Muscle layer of colon (tissue), 2 donors: Measurements from ENCODE around the gene GPC5.
"Not testable (repeated sequence)": the region's sequence is repeated elsewhere in the genome, so short reads cannot be mapped to it uniquely, and the experiment has no call there.

Experiments used
- H3K27ac ChIP-seq: one replicate; pipeline ENCODE4 v1.7.0; 2013; ENCODE audit warnings: low read depth, mild to moderate bottlenecking, low read length, moderate library complexity
- H3K27me3 ChIP-seq, 2 donors: one replicate each; pipeline ENCODE4 v1.7.0; 2013; ENCODE audit warnings: low read length in 2 of 2, mild to moderate bottlenecking in 2 of 2; ENCODE audit not compliant: insufficient read depth in 2 of 2, control insufficient read depth in 1 of 2
- H3K36me3 ChIP-seq: one replicate; pipeline ENCODE4 v1.7.0; 2013; ENCODE audit warnings: mild to moderate bottlenecking, low read length; ENCODE audit not compliant: insufficient read depth
- H3K4me1 ChIP-seq: one replicate; pipeline ENCODE4 v1.7.0; 2013; ENCODE audit warnings: mild to moderate bottlenecking, low read length; ENCODE audit not compliant: insufficient read depth
- H3K4me3 ChIP-seq, 2 donors: one replicate each; pipeline ENCODE4 v1.7.0; 2013; ENCODE audit warnings: low read length in 2 of 2, low read depth in 1 of 2, mild to moderate bottlenecking in 1 of 2, moderate library complexity in 1 of 2
- H3K9ac ChIP-seq: one replicate; pipeline ENCODE4 v1.7.0; 2013; ENCODE audit warnings: low read length
- H3K9me3 ChIP-seq: one replicate; pipeline ENCODE4 v1.7.0; 2013; ENCODE audit warnings: mild to moderate bottlenecking, low read length
- donor health status: abdominal sarcoma.
- donor health status: Adenocarcinoma of cecum.

Gene GPC5

GRCh38 chr13:91398413-91399188, at the start of gene GPC5:
GPC5 (plus strand) TSS chr13:91398621.
- Histone ChIP-seq H3K27me3 (peaks cover 0 to 41% of the 10 kb centered on the region in 2 donors), H3K27ac (no peak within 1 kb of the TSS)

DNA sequence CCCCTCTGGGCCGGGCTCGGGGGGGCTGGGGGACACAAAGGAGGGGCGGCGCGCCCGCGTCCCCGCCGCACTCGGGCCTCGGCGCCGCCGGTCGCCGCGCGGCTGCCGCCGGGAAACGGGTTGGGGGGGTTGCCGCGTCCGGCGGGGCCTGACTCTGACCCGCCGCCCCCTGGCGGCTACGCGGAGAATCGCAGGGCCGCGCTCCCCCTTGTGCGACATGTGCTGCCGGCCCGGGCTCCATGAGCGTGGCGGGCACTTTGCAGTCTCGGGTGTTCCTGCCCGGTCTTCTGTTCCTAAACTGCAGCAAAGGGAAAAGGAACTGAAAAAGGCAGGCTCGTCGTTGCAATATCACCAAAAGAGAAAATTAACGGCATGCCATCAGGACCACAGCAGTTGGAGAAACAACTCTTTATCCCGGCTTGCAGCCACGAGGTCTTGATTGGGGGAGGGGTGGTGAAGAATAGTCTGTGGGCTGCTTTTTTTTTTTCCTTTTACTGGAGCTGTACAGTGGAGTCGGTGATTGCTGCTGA, 49.5 kb upstream of the GPC5 start:
- Histone ChIP-seq H3K4me1 (peaks cover 33% of the 10 kb centered on the region), H3K9ac (no peak overlapping the region), H3K27ac (peak overlapping the region; percentile 73)

More at GRCh38 chr13:91398413-91399188, at the start of gene GPC5:
- H3K4me3 ChIP-seq = peak within 1 kb of the TSS; percentile 11 to 53
- no peaks in the 10 kb centered on the region for H3K36me3 ChIP-seq
- peaks cover 5% of the 10 kb centered on the region for H3K4me1 ChIP-seq
- no peaks in the 10 kb centered on the region for H3K9me3 ChIP-seq
- H3K9ac ChIP-seq = no peak within 1 kb of the TSS

GRCh38 chr13:91349992-91350911, 48.2 kb upstream of the GPC5 start:
- H3K27me3 ChIP-seq = no peaks in the 10 kb centered on the region
- H3K36me3 ChIP-seq = peaks cover 33% of the 10 kb centered on the region
- H3K9ac ChIP-seq = no peak overlapping the region
- H3K4me3 ChIP-seq = no peak overlapping the region
- no peaks in the 10 kb centered on the region for H3K9me3 ChIP-seq
- peaks cover 36% of the 10 kb centered on the region for H3K4me1 ChIP-seq
- no peak overlapping the region for H3K27ac ChIP-seq

More for the DNA sequence above, 49.5 kb upstream of the GPC5 start:
- peak overlapping the region; percentile 59 to 77 for H3K4me3 ChIP-seq
- H3K9me3 ChIP-seq = no peaks in the 10 kb centered on the region
- no peaks in the 10 kb centered on the region for H3K27me3 ChIP-seq
- peaks cover 22% of the 10 kb centered on the region for H3K36me3 ChIP-seq

DNA sequence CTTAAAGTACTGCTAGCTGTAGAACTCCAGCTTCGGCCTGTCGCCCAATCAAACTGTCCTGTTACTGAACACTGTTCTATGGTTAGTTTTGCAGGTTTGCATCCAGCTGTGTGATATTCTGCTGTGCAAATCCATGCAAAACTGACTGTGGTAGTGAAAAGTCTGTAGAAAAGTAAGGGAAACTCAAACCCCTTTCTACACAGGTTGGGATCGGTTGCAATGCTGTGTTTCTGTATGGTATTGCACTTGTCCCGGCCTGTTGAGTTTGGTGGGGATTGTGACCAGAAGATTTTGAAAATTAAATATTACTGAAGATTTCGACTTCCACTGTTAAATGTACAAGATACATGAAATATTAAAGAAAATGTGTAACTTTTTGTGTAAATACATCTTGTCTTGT, 47.3 kb upstream of the GPC5 start:
- H3K4me3 ChIP-seq = no peak overlapping the region
- peaks cover 37% of the 10 kb centered on the region for H3K36me3 ChIP-seq
- H3K4me1 ChIP-seq = peaks cover 36% of the 10 kb centered on the region
- no peak overlapping the region for H3K27ac ChIP-seq
- no peaks in the 10 kb centered on the region for H3K9me3 ChIP-seq
- H3K27me3 ChIP-seq = no peaks in the 10 kb centered on the region
- no peak overlapping the region for H3K9ac ChIP-seq

DNA sequence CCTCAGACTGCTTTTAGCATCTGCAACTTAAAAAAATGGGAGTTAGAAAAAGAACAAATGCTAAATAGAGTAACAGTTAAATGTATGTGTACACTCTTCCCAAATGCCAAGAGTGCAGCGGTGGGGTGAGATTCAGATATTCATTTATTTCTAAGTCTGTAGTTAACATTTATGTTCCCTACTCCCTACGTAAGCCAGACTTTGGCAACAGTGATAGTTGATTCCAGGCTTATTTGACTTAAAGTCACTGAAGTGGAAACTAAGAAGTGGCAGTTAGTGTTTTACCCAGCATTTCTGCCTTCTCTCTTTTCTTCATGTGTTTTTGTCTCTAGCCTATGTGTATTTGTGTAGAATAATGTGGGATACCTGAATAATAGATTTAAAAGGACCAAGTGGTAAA, 46.4 kb upstream of the GPC5 start:
- no peaks in the 10 kb centered on the region for H3K9me3 ChIP-seq
- H3K9ac ChIP-seq = no peak overlapping the region
- peaks cover 36% of the 10 kb centered on the region for H3K4me1 ChIP-seq
- H3K27me3 ChIP-seq = no peaks in the 10 kb centered on the region
- H3K27ac ChIP-seq = no peak overlapping the region
- peaks cover 37% of the 10 kb centered on the region for H3K36me3 ChIP-seq
- H3K4me3 ChIP-seq = no peak overlapping the region

GRCh38 chr13:91352891-91353290, 45.5 kb upstream of the GPC5 start:
- Histone ChIP-seq H3K36me3 (peaks cover 37% of the 10 kb centered on the region), H3K4me1 (peaks cover 36% of the 10 kb centered on the region)
- H3K9ac ChIP-seq, H3K27me3 ChIP-seq, H3K27ac ChIP-seq, H3K4me3 ChIP-seq, H3K9me3 ChIP-seq: not testable (repeated sequence)

DNA sequence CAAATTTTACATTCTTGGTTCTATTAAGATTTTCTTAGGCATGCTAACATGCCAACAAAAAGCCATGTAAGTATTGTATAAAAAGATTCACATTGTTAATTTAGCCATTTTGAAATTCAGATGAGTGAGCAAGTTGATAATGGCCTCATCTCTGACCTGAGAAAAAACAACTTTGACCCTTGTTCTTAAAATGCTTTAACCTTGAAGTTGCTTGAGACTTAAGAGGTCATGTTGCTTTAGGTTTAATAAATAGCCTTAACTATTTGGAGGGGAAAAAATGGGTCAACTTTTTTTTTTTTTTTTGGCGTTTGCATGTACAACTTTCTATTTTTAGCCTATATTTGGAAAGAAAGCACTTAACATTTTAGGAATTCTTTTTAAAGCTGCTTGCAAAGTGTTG, 44.9 kb upstream of the GPC5 start:
- peaks cover 36% of the 10 kb centered on the region for H3K4me1 ChIP-seq
- no peak overlapping the region for H3K9ac ChIP-seq
- peaks cover 37% of the 10 kb centered on the region for H3K36me3 ChIP-seq
- no peaks in the 10 kb centered on the region for H3K9me3 ChIP-seq
- no peak overlapping the region for H3K27ac ChIP-seq
- H3K4me3 ChIP-seq = no peak overlapping the region
- H3K27me3 ChIP-seq = no peaks in the 10 kb centered on the region

- Histone ChIP-seq H3K36me3 (peaks cover 31% of the 10 kb centered on the region), H3K4me3 (no peak overlapping the region), H3K4me1 (peaks cover 24% of the 10 kb centered on the region), H3K27me3 (no peaks in the 10 kb centered on the region), H3K9ac (no peak overlapping the region), H3K27ac (no peak overlapping the region), H3K9me3 (no peaks in the 10 kb centered on the region)
Measured at GRCh38 chr13:91355099-91355825, 43.2 kb upstream of the GPC5 start.

- Histone ChIP-seq H3K27me3 (no peaks in the 10 kb centered on the region), H3K9me3 (no peaks in the 10 kb centered on the region), H3K9ac (no peak overlapping the region), H3K4me3 (no peak overlapping the region), H3K27ac (no peak overlapping the region), H3K36me3 (peaks cover 24% of the 10 kb centered on the region), H3K4me1 (peaks cover 18% of the 10 kb centered on the region)
Measured at GRCh38 chr13:91355826-91356710, 42.4 kb upstream of the GPC5 start.

- no peaks in the 10 kb centered on the region for H3K9me3 ChIP-seq
- no peaks in the 10 kb centered on the region for H3K27me3 ChIP-seq
- peaks cover 23% of the 10 kb centered on the region for H3K36me3 ChIP-seq
- no peak overlapping the region for H3K27ac ChIP-seq
- no peak overlapping the region for H3K9ac ChIP-seq
- peaks cover 13% of the 10 kb centered on the region for H3K4me1 ChIP-seq
- H3K4me3 ChIP-seq = no peak overlapping the region
Measured at GRCh38 chr13:91356919-91357612, 41.4 kb upstream of the GPC5 start.
